ENCODE measurements around the gene WDR93. TPM values are rescaled to one million over a fixed set of nuclear protein-coding genes. Genes with fewer than 3 reads are reported as not detected.
"Not testable (repeated sequence)": the region's sequence is repeated elsewhere in the genome, so short reads cannot be mapped to it uniquely, and the experiment has no call there.

The WDR93 gene
- total and polyA plus RNA-seq, 4 donors = 0.08 TPM; not detected in 2

DNA sequence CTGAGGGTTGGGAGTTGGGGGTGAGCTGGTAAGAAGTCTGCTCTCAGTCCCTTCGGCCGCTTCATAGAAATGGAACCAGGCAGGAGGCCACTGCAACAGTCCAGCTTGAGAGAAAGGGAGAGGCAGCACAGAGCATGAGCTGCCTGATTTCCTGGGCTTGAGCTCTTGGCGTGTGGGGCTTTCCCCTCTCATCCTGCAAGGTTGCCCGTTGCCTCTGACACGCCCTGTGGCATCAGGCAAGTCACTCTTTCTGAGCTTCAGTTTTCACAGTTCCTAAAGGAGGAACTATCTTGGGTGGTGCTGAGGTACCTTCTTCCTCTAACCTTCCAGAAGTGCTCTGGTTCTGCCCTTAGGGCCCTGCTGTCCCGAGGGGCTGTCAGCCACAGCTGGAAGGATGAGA, 90.4 kb downstream of the WDR93 start:
- no peak for DNase-seq (ENCODE audit: low spot score)
- no peak overlapping the region for H3K27ac ChIP-seq (ENCODE audit: low read depth in 1 of 2, low read length in 2 of 2)
- WGBS = 81% methylated on average over 6 of the region's 6 CpGs

GRCh38 chr15:89781891-89782618, 91.4 kb downstream of the WDR93 start:
- 63% methylated on average over 15 of the region's 15 CpGs for WGBS
- Histone ChIP-seq H3K27ac (ENCODE audit: low read depth in 1 of 2, low read length in 2 of 2) (no peak overlapping the region), H3K9me3 (ENCODE audit: control insufficient read depth in 4 of 4, low read length in 3 of 4) (no peaks in the 10 kb centered on the region), H3K27me3 (ENCODE audit: control insufficient read depth in 4 of 4, insufficient read depth in 4 of 4, low read length in 3 of 4) (no peaks in the 10 kb centered on the region), H3K4me3 (ENCODE audit: low read depth in 1 of 3, low read length in 3 of 3) (no peak overlapping the region), H3K9ac (ENCODE audit: low read depth in 1 of 2, low read length in 2 of 2) (no peak overlapping the region), H3K36me3 (ENCODE audit: control insufficient read depth in 4 of 4, insufficient read depth in 3 of 4, low read depth in 1 of 4, low read length in 3 of 4) (peaks cover 0 to 4% (median 2%) of the 10 kb centered on the region in 4 donors), H3K4me1 (ENCODE audit: control insufficient read depth in 4 of 4, insufficient read depth in 4 of 4, low read length in 3 of 4) (peaks cover 5 to 32% (median 26%) of the 10 kb centered on the region in 4 donors)
- no peak for DNase-seq (ENCODE audit: low spot score)
- TF ChIP-seq YY1 (IDR thresholded peaks at IDR 0.05) (peak; percentile 70), HNF4G (IDR thresholded peaks at IDR 0.05) (no peak), HNF4A (conservative IDR thresholded peaks at IDR 0.05) (peak; percentile 76 to 79), EGR1 (IDR thresholded peaks at IDR 0.05; ENCODE audit: low read depth in 2 of 2) (no peak), RXRA (IDR thresholded peaks at IDR 0.05) (peak; percentile 27 to 55), NR2F2 (IDR thresholded peaks at IDR 0.05) (peak; percentile 25), RAD21 (IDR thresholded peaks at IDR 0.05) (peak in 1 of 2 donors; percentile 26), TAF1 (conservative IDR thresholded peaks at IDR 0.05) (no peak), SP1 (IDR thresholded peaks at IDR 0.05) (peak; percentile 39)
- TF ChIP-seq, protein P1, sequence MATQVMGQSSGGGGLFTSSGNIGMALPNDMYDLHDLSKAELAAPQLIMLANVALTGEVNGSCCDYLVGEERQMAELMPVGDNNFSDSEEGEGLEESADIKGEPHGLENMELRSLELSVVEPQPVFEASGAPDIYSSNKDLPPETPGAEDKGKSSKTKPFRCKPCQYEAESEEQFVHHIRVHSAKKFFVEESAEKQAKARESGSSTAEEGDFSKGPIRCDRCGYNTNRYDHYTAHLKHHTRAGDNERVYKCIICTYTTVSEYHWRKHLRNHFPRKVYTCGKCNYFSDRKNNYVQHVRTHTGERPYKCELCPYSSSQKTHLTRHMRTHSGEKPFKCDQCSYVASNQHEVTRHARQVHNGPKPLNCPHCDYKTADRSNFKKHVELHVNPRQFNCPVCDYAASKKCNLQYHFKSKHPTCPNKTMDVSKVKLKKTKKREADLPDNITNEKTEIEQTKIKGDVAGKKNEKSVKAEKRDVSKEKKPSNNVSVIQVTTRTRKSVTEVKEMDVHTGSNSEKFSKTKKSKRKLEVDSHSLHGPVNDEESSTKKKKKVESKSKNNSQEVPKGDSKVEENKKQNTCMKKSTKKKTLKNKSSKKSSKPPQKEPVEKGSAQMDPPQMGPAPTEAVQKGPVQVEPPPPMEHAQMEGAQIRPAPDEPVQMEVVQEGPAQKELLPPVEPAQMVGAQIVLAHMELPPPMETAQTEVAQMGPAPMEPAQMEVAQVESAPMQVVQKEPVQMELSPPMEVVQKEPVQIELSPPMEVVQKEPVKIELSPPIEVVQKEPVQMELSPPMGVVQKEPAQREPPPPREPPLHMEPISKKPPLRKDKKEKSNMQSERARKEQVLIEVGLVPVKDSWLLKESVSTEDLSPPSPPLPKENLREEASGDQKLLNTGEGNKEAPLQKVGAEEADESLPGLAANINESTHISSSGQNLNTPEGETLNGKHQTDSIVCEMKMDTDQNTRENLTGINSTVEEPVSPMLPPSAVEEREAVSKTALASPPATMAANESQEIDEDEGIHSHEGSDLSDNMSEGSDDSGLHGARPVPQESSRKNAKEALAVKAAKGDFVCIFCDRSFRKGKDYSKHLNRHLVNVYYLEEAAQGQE (IDR thresholded peaks at IDR 0.05) = peak; percentile 30
- TF ChIP-seq, protein P2, sequence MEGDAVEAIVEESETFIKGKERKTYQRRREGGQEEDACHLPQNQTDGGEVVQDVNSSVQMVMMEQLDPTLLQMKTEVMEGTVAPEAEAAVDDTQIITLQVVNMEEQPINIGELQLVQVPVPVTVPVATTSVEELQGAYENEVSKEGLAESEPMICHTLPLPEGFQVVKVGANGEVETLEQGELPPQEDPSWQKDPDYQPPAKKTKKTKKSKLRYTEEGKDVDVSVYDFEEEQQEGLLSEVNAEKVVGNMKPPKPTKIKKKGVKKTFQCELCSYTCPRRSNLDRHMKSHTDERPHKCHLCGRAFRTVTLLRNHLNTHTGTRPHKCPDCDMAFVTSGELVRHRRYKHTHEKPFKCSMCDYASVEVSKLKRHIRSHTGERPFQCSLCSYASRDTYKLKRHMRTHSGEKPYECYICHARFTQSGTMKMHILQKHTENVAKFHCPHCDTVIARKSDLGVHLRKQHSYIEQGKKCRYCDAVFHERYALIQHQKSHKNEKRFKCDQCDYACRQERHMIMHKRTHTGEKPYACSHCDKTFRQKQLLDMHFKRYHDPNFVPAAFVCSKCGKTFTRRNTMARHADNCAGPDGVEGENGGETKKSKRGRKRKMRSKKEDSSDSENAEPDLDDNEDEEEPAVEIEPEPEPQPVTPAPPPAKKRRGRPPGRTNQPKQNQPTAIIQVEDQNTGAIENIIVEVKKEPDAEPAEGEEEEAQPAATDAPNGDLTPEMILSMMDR (IDR thresholded peaks at IDR 0.05; ENCODE audit: low read depth, low read length, missing input control) = no peak

More for the DNA sequence above, 90.4 kb downstream of the WDR93 start:
- H3K4me1 ChIP-seq (ENCODE audit: control insufficient read depth in 4 of 4, insufficient read depth in 4 of 4, low read length in 3 of 4) = peaks cover 9 to 32% (median 25%) of the 10 kb centered on the region in 4 donors
- no peaks in the 10 kb centered on the region for H3K9me3 ChIP-seq (ENCODE audit: control insufficient read depth in 4 of 4, low read length in 3 of 4)
- H3K9ac ChIP-seq (ENCODE audit: low read depth in 1 of 2, low read length in 2 of 2) = no peak overlapping the region
- H3K27me3 ChIP-seq (ENCODE audit: control insufficient read depth in 4 of 4, insufficient read depth in 4 of 4, low read length in 3 of 4) = no peaks in the 10 kb centered on the region
- TF ChIP-seq FOXA1 (IDR thresholded peaks at IDR 0.05) (no peak), EGR1 (IDR thresholded peaks at IDR 0.05; ENCODE audit: low read depth in 2 of 2) (no peak)
- TF ChIP-seq, protein P2 (IDR thresholded peaks at IDR 0.05; ENCODE audit: low read depth, low read length, missing input control) = no peak
- peaks cover 0 to 4% (median 2%) of the 10 kb centered on the region in 4 donors for H3K36me3 ChIP-seq (ENCODE audit: control insufficient read depth in 4 of 4, insufficient read depth in 3 of 4, low read depth in 1 of 4, low read length in 3 of 4)
- H3K4me3 ChIP-seq (ENCODE audit: low read depth in 1 of 3, low read length in 3 of 3) = no peak overlapping the region

DNA sequence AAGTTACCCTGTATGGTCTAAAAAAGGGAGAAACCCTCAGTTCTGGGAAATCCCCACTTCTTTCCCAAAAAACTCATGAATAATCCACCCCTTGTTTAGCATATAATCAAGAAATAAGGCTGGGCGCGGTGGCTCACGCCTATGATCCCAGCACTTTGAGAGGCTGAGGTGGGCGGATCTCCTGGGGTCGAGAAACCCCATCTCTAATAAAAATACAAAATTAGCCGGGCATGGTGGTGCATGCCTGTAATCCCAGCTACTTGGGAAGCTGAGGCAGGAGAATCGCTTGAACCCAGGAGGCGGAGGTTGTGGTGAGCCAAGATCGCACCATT, 92.0 kb downstream of the WDR93 start:
- peaks cover 5 to 32% (median 26%) of the 10 kb centered on the region in 4 donors for H3K4me1 ChIP-seq (ENCODE audit: control insufficient read depth in 4 of 4, insufficient read depth in 4 of 4, low read length in 3 of 4)
- H3K27ac ChIP-seq (ENCODE audit: low read depth in 1 of 2, low read length in 2 of 2); H3K9ac ChIP-seq (ENCODE audit: low read depth in 1 of 2, low read length in 2 of 2); H3K27me3 ChIP-seq (ENCODE audit: control insufficient read depth in 4 of 4, insufficient read depth in 4 of 4, low read length in 3 of 4); H3K4me3 ChIP-seq (ENCODE audit: low read depth in 1 of 3, low read length in 3 of 3); H3K9me3 ChIP-seq (ENCODE audit: control insufficient read depth in 4 of 4, low read length in 3 of 4); DNase-seq (ENCODE audit: low spot score); H3K36me3 ChIP-seq (ENCODE audit: control insufficient read depth in 4 of 4, insufficient read depth in 3 of 4, low read depth in 1 of 4, low read length in 3 of 4): not testable (repeated sequence)
- WGBS = 96% methylated on average over 9 of the region's 9 CpGs
